ENCODE measurements around the gene SHH. TPM values are rescaled to one million over a fixed set of nuclear protein-coding genes. Genes with fewer than 3 reads are reported as not detected.
A peak's percentile ranks its signal among the peaks of the same experiment; 100 is the strongest.

SHH gene
- total RNA-seq, 1 donor = under 0.01 TPM

DNA sequence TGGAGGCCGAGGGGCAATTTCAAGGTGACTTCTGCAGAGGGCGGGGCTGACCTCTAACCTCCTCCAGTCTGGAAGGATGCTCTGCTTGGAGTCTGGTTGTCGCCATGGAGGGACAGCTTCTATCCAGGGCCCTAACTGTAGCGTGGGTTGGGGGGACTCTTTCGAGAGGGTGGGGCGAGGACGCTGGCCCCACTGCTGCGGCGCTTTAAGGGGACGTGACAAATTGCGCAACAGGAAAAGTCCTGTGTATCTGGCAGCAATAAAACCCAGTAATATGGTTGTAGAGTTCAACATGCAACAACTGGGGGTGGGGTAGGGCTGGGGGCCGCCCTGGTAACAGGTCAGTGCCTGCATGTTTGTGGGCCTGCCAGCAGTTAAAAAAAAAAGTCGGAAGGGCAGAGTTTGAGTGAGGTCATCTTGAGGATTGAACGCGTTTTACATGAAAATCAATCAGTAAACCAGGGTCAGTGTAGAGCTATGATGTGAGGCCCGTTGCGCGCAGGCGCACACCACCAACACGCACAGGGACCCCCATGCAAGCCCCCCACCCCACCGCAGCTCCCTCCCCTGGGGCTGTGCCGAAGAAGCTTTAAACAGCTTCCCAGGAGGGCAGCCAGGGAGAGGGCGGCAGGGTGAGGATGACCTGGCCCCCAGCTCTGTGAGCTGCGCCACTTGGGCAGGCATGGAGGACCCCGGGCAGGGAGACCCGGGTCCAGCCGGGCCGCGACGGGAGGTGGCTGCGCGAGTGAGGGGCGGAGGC lies 4.3 kb downstream of the SHH start:
- no peak for DNase-seq (ENCODE audit: low read depth in 2 of 3, low spot score in 2 of 3)

DNA sequence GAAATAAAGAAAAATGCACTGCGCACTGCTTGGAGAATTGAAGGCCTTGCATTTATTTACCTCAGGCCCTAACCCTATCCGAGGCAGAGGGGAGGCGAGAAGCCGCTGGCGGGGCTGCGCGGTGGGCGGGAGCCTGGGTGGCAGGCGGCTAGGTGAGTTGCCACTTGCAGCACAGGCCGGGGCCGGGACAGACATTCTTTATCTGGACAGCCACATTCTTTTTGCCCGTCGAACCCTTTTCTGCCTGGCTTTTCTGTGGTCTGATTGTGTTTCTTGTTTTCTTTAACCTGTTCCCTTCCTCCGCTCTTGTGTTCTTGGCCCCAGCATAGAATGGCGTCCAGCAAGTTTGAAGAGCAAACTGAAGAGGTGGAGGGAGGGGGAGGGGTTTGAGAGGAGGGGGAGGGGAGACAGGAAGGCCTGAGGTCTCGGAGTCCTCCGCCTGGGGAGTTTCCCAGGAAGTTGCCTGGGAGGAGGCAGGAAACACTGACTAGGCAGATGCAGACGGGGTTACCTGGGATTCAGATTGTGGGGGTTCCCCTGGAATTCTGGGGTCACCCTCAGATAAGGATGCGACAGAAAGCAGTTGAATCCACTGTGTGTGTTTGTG lies 5.1 kb downstream of the SHH start:
- no peak for DNase-seq (ENCODE audit: low read depth in 2 of 3, low spot score in 2 of 3)

DNA sequence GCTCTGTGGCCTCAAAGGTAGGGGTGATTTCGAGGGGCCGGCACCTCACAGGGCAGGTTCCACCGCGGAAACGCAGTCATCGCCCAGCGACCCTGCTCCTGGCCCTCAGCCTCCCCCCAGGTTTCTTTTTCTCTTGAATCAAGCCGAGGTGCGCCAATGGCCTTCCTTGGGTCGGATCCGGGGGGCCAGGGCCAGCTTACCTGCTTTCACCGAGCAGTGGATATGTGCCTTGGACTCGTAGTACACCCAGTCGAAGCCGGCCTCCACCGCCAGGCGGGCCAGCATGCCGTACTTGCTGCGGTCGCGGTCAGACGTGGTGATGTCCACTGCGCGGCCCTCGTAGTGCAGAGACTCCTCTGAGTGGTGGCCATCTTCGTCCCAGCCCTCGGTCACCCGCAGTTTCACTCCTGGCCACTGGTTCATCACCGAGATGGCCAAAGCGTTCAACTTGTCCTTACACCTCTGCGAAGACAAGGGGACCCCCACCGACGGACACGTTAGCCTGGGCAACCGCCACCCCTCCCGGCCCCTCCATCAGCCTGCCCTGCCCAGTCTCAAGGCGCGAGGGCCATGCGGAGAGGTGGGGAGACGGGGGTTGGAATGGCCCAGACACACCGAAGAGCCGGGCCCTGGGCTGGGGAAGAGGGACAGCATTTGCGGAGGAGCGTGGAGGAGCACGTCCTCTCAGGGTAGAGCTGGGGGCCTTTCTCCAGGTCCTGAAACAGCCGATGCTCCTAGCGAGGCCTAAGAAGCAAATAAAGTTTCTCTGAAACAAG lies 6.0 kb downstream of the SHH start:
- no peak for DNase-seq (ENCODE audit: low read depth in 2 of 3, low spot score in 2 of 3)

DNA sequence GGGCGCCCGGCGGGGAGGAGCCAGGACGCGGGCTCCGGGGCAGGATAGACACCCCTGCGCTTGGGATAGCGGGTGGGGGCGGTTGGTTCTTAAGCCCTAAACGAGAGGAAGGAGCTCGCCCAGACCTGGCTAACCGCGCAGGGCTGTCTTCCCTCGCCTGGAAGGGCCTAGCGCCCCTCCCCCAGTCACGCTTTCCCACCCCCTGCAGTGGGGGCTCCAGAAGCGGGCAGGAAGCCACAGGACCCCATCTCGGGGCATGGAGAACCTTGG lies 6.5 kb downstream of the SHH start:
- no peak for DNase-seq (ENCODE audit: low read depth in 2 of 3, low spot score in 2 of 3)

DNA sequence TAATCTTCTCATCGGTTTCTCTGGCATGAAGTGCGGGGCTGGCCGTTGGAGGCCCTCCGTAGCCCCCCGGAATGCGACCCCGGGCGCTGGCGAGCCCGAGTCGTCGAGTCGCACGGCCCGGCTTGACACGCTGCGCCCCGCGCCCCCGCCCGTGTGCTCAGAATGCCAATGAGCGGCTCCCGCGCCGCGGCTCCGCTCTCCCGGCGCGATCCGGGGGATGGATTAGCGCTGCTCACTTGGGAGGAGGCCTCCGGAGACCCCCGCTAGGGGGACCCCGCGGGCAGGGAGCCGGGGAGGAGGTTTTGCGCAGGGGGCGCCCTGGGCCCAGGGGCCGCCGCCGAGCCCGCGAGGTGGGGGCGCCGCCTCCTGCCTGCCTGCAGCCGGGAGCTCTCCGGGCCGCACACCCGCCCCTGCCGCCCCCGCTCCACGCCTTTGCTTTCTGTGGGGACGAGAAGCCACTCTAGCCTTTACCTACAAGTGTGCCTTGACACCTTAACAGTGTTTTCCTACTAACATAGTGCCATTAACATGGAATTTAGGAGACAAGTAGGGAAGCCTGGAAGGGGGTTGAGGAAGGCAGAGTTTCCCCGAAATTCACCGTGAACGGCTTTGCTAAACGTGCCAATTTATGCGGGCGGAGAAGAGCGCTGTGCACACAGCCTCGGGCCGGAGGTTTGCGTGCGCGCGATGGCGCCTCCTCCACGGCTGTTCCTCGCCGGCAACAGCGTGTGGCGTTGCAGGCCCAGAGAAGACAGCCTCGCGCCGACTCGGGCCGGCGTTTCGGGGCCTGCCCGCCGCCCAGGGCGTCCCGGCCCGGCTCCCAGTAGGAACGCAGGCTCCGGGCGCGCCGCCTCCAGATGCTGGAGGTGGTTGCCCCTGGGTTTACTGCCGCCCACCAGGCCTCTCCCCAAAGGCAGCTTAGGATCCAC lies 7.1 kb downstream of the SHH start:
- DNase-seq (ENCODE audit: low read depth in 2 of 3, low spot score in 2 of 3) = peak in 2 of 3 donors; percentile 74

DNA sequence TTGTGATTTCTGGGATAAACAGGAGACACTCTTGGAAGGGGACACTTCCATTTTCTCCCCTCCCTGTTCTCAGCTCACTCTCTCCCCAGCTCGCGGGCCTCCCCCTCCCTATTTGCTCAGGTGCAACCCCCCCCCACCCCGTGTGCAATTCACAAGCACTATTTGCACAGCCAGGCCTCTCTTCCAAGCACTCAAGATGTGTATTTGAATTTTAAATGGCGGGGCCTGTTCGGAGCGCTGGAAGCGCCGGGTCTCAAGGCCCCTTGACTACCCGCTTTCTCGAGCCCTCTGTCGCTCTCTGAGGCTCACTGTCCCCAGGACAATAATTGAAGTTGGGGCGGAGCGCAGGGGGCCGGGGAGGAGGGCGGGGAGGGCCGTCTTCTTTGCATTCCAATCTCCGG lies 7.8 kb downstream of the SHH start:
- DNase-seq (ENCODE audit: low read depth in 2 of 3, low spot score in 2 of 3) = peak in 1 of 3 donors; percentile 21

DNA sequence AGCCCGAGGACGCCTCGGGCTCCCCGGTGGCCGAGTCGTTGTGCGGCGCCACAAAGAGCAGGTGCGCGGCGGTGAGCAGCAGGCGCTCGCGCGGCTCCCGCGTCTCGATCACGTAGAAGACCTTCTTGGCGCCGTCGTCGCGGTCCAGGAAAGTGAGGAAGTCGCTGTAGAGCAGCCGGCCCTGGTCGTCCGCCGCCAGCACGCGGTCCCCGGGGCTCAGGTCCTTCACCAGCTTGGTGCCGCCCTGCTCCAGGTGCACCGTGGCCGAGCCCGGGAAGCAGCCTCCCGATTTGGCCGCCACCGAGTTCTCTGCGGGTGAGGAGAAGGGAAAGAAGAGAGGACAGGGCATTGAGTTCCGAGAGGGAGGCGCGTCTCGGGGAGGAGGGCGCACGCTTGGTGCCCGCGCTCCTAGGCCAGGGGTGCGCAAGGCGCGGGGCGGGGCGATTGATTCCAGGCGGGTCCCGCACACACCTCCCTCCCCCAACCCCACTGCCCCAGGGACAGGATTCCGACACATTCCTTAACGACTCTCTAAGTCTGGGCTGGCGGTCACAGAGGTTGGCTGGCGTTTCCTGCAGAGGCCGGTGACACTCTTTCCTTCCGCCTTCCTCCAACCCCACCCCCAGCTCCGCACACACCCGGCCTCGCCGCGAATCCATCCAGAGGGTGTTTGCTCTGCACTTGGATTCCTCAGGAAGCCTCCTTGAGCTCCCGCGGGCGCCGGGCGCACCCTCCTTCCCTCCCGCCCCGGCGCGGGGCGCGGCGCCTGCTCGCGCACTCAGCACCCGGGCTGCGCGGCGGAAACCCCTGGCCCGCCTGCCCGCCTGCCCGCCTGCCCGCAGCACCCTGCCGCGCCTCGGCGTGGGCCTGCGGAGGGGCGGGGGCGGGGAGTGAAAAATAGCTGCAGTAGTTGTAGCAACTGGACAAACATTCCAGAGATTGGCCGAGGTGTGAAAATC lies 8.6 kb downstream of the SHH start:
- DNase-seq (ENCODE audit: low read depth in 2 of 3, low spot score in 2 of 3) = peak in 2 of 3 donors; percentile 51 to 64

DNA sequence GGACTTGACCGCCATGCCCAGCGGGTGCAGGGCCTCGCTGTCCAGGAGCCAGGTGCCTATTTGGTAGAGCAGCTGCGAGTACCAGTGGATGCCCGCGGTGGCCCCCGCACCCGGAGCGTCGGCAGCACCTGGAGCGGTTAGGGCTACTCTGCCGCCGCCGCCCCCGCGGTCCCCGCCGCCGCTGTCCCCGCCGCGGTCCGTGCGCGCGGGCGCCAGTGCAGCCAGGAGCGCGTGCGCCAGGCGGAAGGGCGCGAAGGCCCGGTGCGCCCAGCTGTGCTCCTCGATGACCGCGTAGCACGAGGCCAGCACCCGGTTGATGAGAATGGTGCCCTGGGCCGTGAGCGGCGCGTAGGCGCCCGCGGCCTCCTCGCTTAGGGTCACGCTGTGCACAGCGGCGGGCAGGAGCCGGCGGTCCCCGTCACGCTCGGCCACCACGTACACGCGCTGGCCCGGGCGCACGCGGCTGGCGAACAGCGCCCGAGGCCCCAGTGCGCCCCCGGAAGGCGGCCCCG lies 9.3 kb downstream of the SHH start:
- no peak for DNase-seq (ENCODE audit: low read depth in 2 of 3, low spot score in 2 of 3)

DNA sequence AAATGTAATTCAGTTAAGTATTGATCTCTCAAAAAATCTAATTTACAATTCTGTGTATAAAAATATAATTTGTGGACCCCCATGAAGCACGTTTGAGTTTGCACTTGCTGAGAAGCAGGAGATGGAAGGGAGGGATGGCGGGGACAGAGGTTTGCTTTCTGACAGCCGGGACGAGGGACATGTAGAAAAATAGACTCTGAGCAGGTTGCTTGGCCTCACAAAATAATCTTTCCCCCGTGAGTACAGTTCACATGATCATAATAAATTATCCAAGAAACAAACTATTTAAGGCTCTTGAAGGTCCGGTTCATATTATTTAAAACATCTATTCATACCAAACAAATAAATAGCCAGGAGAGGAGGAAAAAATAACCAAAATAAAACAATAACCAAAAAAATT lies 10.0 kb downstream of the SHH start:
- DNase-seq (ENCODE audit: low read depth in 2 of 3, low spot score in 2 of 3) = no peak

DNA sequence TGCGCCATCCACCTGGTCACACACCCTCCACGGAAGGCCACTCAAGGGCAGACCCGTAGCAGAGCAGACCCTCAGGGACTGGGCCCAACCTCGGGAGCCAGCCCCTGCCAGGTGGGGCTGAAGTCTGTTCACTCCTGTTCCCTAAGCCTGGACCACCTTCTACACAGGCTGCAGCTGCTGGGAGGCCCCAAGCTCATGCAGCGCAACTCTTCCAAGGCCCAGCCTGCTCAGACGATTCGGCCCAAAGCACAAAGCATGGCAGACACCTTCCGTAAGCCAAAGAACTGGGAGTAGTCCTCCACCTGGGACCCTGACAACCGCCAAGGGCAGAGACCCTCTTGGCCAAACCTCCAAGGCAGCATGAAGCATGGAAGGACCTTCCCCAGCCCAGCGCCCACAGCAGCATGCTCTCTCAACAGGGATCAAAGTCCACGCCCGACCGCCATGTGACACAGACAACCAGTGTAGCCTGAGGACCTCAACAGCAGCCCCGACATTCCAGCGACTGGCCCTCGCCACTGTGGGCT lies 11.5 kb downstream of the SHH start:
- no peak for DNase-seq (ENCODE audit: low read depth in 2 of 3, low spot score in 2 of 3)

DNA sequence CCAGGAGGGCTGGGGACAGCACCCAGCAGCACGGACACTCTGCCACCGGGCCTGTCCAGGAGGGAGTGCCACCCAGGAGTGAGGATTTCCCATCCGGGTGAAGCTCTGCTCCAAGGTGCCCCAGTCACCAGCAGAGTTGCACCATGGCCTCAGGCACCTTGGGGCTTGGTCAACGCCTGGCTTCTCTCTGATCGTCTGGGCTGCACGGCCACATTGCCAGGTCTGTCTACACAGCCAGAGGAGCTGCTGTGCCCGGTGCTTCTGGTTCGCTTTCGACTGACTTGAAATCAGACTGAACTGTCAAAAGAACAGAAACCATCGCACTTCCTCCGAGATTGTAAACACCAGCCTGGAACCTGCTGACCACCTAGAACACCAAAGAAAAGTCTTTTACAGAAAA lies 12.0 kb downstream of the SHH start:
- no peak for DNase-seq (ENCODE audit: low read depth in 2 of 3, low spot score in 2 of 3)

DNA sequence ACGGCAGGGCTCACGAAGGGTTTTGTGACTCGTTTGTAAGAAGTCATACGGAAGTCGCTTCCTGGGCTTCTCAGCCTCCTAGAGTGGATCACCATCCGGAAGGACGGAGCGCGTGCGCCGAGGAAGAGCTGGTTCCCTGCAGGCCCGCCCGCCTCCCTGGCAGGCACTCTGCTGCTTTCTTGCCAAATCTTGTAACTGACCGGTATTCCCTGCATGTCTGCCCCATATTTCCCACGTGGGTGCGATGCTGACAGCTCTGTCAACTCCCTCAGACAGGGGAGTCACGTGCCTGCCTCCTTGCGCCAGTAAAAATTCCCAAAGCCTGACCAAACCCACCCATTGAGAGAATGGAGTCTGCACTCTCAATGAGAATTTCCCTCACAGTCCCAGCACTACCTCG lies 12.7 kb downstream of the SHH start:
- no peak for DNase-seq (ENCODE audit: low read depth in 2 of 3, low spot score in 2 of 3)

DNA sequence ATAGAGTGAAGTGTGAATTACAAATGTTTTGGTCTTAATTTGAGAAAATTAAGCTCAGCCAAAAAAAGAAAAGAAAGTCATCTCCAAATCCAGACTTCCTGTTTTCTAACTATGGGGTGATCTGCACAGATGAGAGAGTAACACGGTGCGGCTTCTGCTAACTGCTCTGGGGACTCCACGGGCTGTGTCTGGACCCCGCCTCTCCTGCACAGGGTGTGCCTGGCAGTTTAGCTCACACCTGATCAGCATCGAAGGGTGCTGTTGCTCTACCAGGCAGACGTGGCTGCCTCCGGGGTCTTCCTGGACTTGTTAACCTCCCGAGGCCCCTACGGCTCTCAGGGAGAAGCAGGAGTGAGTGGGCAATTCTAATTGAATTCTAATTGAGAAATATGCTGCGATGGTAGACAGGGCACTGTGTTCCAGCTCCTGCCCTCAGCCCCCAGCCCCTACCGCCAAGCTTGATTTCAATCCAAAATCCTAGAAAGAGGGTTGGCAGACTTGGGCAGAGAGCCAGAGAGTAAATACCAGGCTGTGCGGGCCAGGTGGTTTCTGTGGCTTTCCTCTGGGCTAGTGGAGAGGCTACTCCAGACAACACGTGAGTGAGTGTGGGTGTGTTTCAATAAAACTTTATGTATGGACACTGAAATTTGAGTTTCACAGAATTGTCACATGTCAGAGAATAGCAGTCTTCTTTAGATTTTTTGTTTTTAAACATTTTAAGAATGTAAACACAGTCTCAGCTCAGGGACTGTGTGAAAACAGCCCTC lies 13.4 kb downstream of the SHH start:
- DNase-seq (ENCODE audit: low read depth in 2 of 3, low spot score in 2 of 3) = peak in 1 of 3 donors; percentile 75

DNA sequence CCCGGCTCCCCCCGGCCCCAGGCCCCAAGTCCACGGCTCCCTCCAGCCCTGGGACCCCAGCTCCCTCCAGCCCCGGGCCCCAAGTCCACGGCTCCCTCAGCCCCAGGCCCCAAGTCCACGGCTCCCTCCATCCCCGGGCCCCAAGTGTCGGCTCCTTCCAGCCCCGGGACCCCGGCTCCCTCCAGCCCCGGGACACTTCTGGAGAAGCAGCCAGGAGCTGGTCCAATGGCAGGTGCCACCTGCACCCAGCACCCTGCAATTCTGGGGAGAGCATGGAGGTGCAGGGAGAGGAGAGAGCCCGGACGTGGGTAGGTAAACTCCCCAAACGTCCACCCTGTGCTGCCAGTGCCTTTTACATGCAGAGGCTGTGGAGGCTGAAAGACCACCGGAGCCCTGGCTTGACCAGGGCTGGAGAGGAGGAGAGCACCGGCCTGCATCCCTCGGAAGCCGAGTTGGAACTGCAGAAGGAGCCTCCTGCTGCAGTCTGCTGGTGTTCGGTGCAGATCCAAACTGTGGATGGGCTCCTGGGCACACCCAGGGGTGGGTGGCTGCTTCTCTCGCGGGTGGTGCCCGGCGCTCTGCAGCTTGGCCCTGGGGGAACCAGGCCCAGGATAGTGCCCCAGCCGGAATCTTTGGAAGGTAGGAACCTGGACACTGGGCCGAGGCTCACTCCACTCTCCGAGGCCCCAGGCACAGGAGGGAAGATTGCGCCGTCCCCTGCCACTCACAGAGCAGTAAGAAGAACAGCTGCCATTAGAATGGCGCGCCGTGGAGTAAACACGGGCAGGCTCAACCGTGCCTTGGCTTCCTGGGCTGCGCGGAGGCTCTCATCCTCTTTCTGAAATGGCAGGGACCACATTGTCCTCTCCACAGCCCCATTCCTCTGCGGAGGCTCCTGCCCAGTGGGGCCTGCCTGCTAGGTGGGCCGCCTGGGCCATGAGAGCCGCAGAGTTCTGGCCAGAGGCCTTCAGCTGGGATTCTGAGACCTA lies 14.7 kb downstream of the SHH start:
- no peak for DNase-seq (ENCODE audit: low read depth in 2 of 3, low spot score in 2 of 3)

DNA sequence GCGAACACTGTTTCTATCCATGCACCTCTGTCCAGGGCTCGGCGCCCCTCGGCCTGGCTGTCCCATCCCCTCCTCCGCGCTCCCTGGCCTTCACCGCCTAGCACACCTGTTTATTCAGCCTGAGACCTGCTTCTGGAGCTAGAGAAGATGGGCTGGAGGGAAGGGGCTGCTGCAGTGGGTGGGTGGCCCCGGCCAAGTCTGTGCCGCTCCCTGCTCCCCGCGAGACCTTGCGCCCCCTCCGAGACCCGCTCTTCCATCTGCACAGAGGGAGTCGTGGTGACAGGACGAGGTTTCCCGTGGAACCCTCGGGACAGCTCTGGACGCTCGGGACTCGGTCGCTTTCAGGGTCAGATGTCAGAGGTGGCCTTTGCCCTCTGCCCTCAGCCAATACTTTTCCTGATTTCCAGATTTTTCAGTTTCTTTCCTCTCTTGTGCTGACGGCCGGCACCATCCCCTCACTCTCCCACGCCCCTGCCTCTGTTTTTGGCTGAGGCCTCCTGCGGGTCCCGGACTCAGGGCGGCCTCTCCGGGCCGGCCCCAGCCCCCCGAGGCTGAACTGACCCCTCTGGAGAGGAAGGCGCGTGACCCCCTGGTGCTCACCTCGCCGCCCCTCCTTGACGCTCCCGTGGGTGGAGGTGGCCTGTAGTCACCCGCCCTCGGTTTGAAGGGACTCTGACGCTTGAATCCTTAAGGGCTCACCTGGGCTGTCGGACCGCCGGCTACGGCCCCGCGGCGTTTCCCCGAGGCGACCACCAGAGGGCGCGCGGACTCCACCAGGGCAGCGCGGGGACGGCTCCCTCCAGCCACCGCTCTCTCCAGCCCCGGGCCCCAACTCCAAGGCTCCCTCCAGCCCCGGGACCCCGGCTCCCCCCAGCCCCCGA lies 15.6 kb downstream of the SHH start:
- DNase-seq (ENCODE audit: low read depth in 2 of 3, low spot score in 2 of 3) = peak in 2 of 3 donors; percentile 31 to 37

DNA sequence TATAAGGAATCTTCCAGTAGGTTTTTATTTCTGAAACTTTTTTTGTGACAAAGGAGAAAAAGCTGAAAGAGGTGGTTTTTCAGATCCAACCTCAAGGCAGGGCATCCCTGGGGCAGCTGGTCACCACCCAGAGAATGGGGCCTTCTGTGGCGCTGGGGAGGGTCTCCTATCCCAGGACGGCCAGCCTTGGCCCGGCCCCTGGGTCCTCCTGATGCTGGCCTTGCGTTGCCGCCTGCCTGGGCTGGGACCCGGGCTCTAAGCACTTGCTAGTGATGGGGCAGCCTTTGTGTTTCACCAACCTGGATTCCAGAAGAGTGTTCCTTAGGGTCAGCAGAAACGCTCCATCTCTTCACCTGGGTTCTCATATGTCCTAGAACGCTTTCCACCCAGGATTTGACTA lies 16.3 kb downstream of the SHH start:
- no peak for DNase-seq (ENCODE audit: low read depth in 2 of 3, low spot score in 2 of 3)
